GM23338 (cell line): Measurements from ENCODE around the gene RTN4RL2. TPM values are rescaled to one million over a fixed set of nuclear protein-coding genes. Genes with fewer than 3 reads are reported as not detected.

Experiments used
- ATAC-seq: fragments of 200-7000 bp; cut with Tn5 transposase; 3 replicates; pipeline ENCODE4 v1.9.1; 2020
- DNase-seq: peaks from one replicate; pipeline ENCODE4 v3.0.0-alpha.2; 2015; ENCODE audit warnings: low spot score
- H2AFZ ChIP-seq: fragments of 200-600 bp; sonication (generic); 2 replicates; pipeline ENCODE4 v1.8.0; 2016; ENCODE audit warnings: antibody characterized with exemption, mild to moderate bottlenecking, moderate library complexity
- H3F3A ChIP-seq: fragments of 200-600 bp; sonication (generic); replicated peaks from 2 replicates; pipeline ENCODE4 v1.8.0; 2017; ENCODE audit warnings: antibody characterized with exemption, mixed run types, low read depth
- H3K27ac ChIP-seq: fragments of 200-600 bp; sonication (generic); 2 replicates; pipeline ENCODE4 v1.6.1; 2016; ENCODE audit warnings: low read depth
- H3K27me3 ChIP-seq: fragments of 200-600 bp; sonication (generic); 2 replicates; pipeline ENCODE4 v1.8.0; 2016; ENCODE audit warnings: mild to moderate bottlenecking, mixed run types, moderate library complexity; ENCODE audit not compliant: insufficient read depth
- H3K36me3 ChIP-seq: fragments of 200-600 bp; sonication (generic); 2 replicates; pipeline ENCODE4 v1.8.0; 2016; ENCODE audit warnings: mild to moderate bottlenecking; ENCODE audit not compliant: insufficient read depth
- H3K4me1 ChIP-seq: fragments of 200-600 bp; sonication (generic); 2 replicates; pipeline ENCODE4 v1.8.0; 2016; ENCODE audit warnings: mild to moderate bottlenecking, moderate library complexity; ENCODE audit not compliant: insufficient read depth
- H3K4me2 ChIP-seq: fragments of 200-600 bp; sonication (generic); 2 replicates; pipeline ENCODE4 v1.7.1; 2017; ENCODE audit warnings: mixed run types
- H3K4me3 ChIP-seq: fragments of 200-600 bp; sonication (generic); 2 replicates; pipeline ENCODE4 v1.6.1; 2016; ENCODE audit warnings: mixed run types
- H3K79me2 ChIP-seq: fragments of 200-600 bp; sonication (generic); replicated peaks from 2 replicates; pipeline ENCODE4 v1.8.0; 2017; ENCODE audit warnings: mild to moderate bottlenecking; ENCODE audit not compliant: insufficient read depth
- H3K9me2 ChIP-seq: fragments of 200-600 bp; sonication (generic); 2 replicates; pipeline ENCODE4 v1.8.0; 2017; ENCODE audit not compliant: insufficient read depth
- H4K20me1 ChIP-seq: fragments of 200-600 bp; sonication (generic); replicated peaks from 2 replicates; pipeline ENCODE4 v1.8.0; 2017; ENCODE audit warnings: mild to moderate bottlenecking; ENCODE audit not compliant: insufficient read depth
- H3K27ac Mint-ChIP-seq: 2 replicates; pipeline ENCODE4 v1.8.0; 2020; ENCODE audit warnings: inconsistent platforms, mild to moderate bottlenecking, moderate library complexity, mixed read lengths
- H3K27me3 Mint-ChIP-seq: 3 replicates; pipeline ENCODE4 v1.8.0; 2022; ENCODE audit warnings: low read depth, mild to moderate bottlenecking, moderate library complexity, mixed read lengths, inconsistent platforms; ENCODE audit not compliant: insufficient read depth, poor library complexity
- H3K36me3 Mint-ChIP-seq: 3 replicates; pipeline ENCODE4 v1.8.0; 2021; ENCODE audit warnings: low read depth, mild to moderate bottlenecking, inconsistent platforms, moderate library complexity, mixed read lengths
- H3K4me1 Mint-ChIP-seq: 3 replicates; pipeline ENCODE4 v1.8.0; 2020; ENCODE audit warnings: mild to moderate bottlenecking, inconsistent platforms, mixed read lengths
- H3K4me3 Mint-ChIP-seq: 3 replicates; pipeline ENCODE4 v1.8.0; 2021; ENCODE audit warnings: moderate library complexity, mild to moderate bottlenecking, inconsistent platforms, mixed read lengths
- H3K9me3 Mint-ChIP-seq: 3 replicates; pipeline ENCODE4 v1.8.0; 2020; ENCODE audit warnings: moderate library complexity, mild to moderate bottlenecking, inconsistent platforms, mixed read lengths
- CREB1 ChIP-seq: fragments of 250-450 bp; sonication (Bioruptor Pico); IDR thresholded peaks from 2 replicates; pipeline ENCODE4 v1.5.0; 2020; ENCODE audit warnings: low read depth, mild to moderate bottlenecking, moderate library complexity
- CTCF ChIP-seq, 2 experiments: fragments of 200-600 bp in 1 of 2; sonication (generic) in 1 of 2; conservative IDR thresholded peaks; 2 replicates each; pipeline versions ENCODE4 v1.5.1 to v1.6.1; 2016 to 2017; ENCODE audit warnings: antibody characterized with exemption in 2 of 2, low read depth in 2 of 2, mild to moderate bottlenecking in 2 of 2, moderate library complexity in 1 of 2
- ETS1 ChIP-seq: IDR thresholded peaks from 2 replicates; pipeline ENCODE4 v1.6.1; 2016; ENCODE audit warnings: antibody characterized with exemption
- EZH2 ChIP-seq: fragments of 200-600 bp; sonication (generic); IDR thresholded peaks from one replicate; pipeline ENCODE4 v1.8.0; 2017; ENCODE audit warnings: antibody characterized with exemption, mild to moderate bottlenecking, low read depth; ENCODE audit not compliant: unreplicated experiment
- EZH2phosphoT487 ChIP-seq: fragments of 200-600 bp; sonication (generic); IDR thresholded peaks from one replicate; pipeline ENCODE4 v1.8.1; 2018; ENCODE audit warnings: antibody characterized with exemption; ENCODE audit not compliant: unreplicated experiment
- JUNB ChIP-seq: IDR thresholded peaks from one replicate; pipeline ENCODE4 v1.6.1; 2016; ENCODE audit warnings: antibody characterized with exemption; ENCODE audit not compliant: unreplicated experiment
- NANOG ChIP-seq: IDR thresholded peaks from 2 replicates; pipeline ENCODE4 v1.6.1; 2016; ENCODE audit warnings: antibody characterized with exemption, borderline replicate concordance
- POLR2AphosphoS5 ChIP-seq: IDR thresholded peaks from 2 replicates; pipeline ENCODE4 v1.6.1; 2016; ENCODE audit warnings: antibody characterized with exemption, low read depth
- REST ChIP-seq: IDR thresholded peaks from one replicate; pipeline ENCODE4 v1.6.1; 2018; ENCODE audit warnings: antibody characterized with exemption; ENCODE audit not compliant: unreplicated experiment
- STAT1 ChIP-seq: IDR thresholded peaks from one replicate; pipeline ENCODE4 v1.6.1; 2016; ENCODE audit warnings: antibody characterized with exemption; ENCODE audit not compliant: unreplicated experiment
- ZNF114 ChIP-seq: fragments of 250-450 bp; sonication (Bioruptor Pico); IDR thresholded peaks from 2 replicates; pipeline ENCODE4 v1.5.0; 2020; ENCODE audit warnings: mild to moderate bottlenecking, moderate library complexity
- ZNF331 ChIP-seq: fragments of 250-450 bp; sonication (Bioruptor Pico); IDR thresholded peaks from 2 replicates; pipeline ENCODE4 v1.5.0; 2020; ENCODE audit warnings: low read depth, mild to moderate bottlenecking, moderate library complexity
- ZNF462 ChIP-seq: fragments of 250-450 bp; sonication (Bioruptor Pico); IDR thresholded peaks from 2 replicates; pipeline ENCODE4 v1.5.0; 2020; ENCODE audit warnings: mild to moderate bottlenecking, moderate library complexity
- polyA plus RNA-seq: library from polyadenylated mRNA; unstranded; fragments of >200 nt; fragmentation: Nextera tagmentation; extraction: Ambion mirVana; gene quantifications from 2 replicates; pipeline ENCODE4 v1.2.1, GENCODE V29; 2016
- total RNA-seq: library from RNA; depleted of rRNA; stranded (reverse); fragments of >200 nt; shearing (Covaris generic); gene quantifications from 2 replicates; pipeline ENCODE4 v1.2.3, GENCODE V29; 2014

Gene RTN4RL2
- total and polyA plus RNA-seq, 2 experiments from 2014 or later: 13.9 to 15.9 TPM

GRCh38 chr11:57422669-57423068, 37.7 kb upstream of the RTN4RL2 start:
- peaks cover 14% of the 10 kb centered on the region for H3K4me1 ChIP-seq
- DNase-seq: no peak
- H3K79me2 ChIP-seq: 0 out of 2 replicates have a peak, but pooled peaks cover 5% of the 10 kb centered on the region
- H3K27ac Mint-ChIP-seq: no peak overlapping the region
- H3K4me3 ChIP-seq: no peak overlapping the region
- no peaks in the 10 kb centered on the region for H3K9me2 ChIP-seq
- no peaks in the 10 kb centered on the region; the same call in none of the 2 replicates for H4K20me1 ChIP-seq
- H3F3A ChIP-seq: no peaks in the 10 kb centered on the region; the same call in 1 of the 2 replicates
- peaks cover 8% of the 10 kb centered on the region; the same call in 1 of the 2 replicates for H3K27me3 ChIP-seq
- peaks cover 9% of the 10 kb centered on the region for H3K27me3 Mint-ChIP-seq
- no peak overlapping the region for H3K4me3 Mint-ChIP-seq
- no peaks in the 10 kb centered on the region; the same call in 1 of the 2 replicates for H3K36me3 ChIP-seq
- H2AFZ ChIP-seq: no peak overlapping the region
- H3K9me3 Mint-ChIP-seq: no peaks in the 10 kb centered on the region
- ATAC-seq: no peak
- no peak overlapping the region for H3K4me2 ChIP-seq
- peaks cover 45% of the 10 kb centered on the region for H3K36me3 Mint-ChIP-seq
- TF ChIP-seq ZNF331: no peak
- no peak for TF ChIP-seq REST
- no peak for TF ChIP-seq EZH2phosphoT487
- TF ChIP-seq EZH2: no peak
- TF ChIP-seq JUNB: no peak
- TF ChIP-seq NANOG: no peak
- TF ChIP-seq POLR2AphosphoS5: no peak
- no peak for TF ChIP-seq ETS1
- no peak for TF ChIP-seq STAT1
- TF ChIP-seq CREB1 (CRISPR knock-in tag): no peak
- TF ChIP-seq ZNF114: no peak
- no peak for TF ChIP-seq CTCF (conservative IDR thresholded peaks at IDR 0.05; ENCODE audit: low read depth in 2 of 2)
- no peak for TF ChIP-seq ZNF462 (CRISPR knock-in tag)
- H3K4me1 Mint-ChIP-seq: peaks cover 20% of the 10 kb centered on the region
- H3K27ac ChIP-seq: no peak overlapping the region
